IMR-90 (cell line): Measurements from ENCODE around the gene NAA35. TPM values are rescaled to one million over a fixed set of nuclear protein-coding genes. Genes with fewer than 3 reads are reported as not detected.

ENCODE experiments used
- ATAC-seq: fragments of 200-7000 bp; cut with Tn5 transposase; 2 replicates; pipeline ENCODE4 v1.9.1; 2020; ENCODE audit warnings: low read depth, mild to moderate bottlenecking, moderate library complexity
- BruUV-seq: library from RNA; stranded (reverse); fragments of 400-500 nt; replicated peaks from 2 replicates; lab custom pipeline; 2021; lab: Mats Ljungman, UMichigan
- CTCF ChIA-PET: fragments of 300-600 bp; formaldehyde crosslinking; extraction: SDS; loops from one replicate; lab custom pipeline; 2021; ENCODE audit warnings: antibody characterized with exemption; lab: Yijun Ruan, JAX
- POLR2A ChIA-PET: fragments of 300-600 bp; sonication (Branson Sonifier 250); formaldehyde crosslinking; loops from one replicate; lab custom pipeline; 2022; ENCODE audit warnings: antibody characterized with exemption; ENCODE audit not compliant: unreplicated experiment; lab: Charles Lee
- DNase-seq: peaks from one replicate; pipeline ENCODE4 v3.0.0; 2013
- H2AFZ ChIP-seq: replicated peaks from 2 replicates; pipeline ENCODE3; 2013; ENCODE audit warnings: low read length, mild to moderate bottlenecking; ENCODE audit not compliant: poor library complexity
- H2AK5ac ChIP-seq: 2 replicates; pipeline ENCODE4 v1.6.1; 2013; ENCODE audit warnings: low read depth, low read length, inconsistent platforms
- H2AK9ac ChIP-seq: replicated peaks from 2 replicates; pipeline ENCODE3; 2013; ENCODE audit warnings: mild to moderate bottlenecking, low read depth, low read length, moderate library complexity; ENCODE audit not compliant: poor library complexity
- H2BK120ac ChIP-seq: 2 replicates; pipeline ENCODE4 v1.6.1; 2013; ENCODE audit warnings: low read depth, low read length, inconsistent platforms
- H2BK15ac ChIP-seq: 3 replicates; pipeline ENCODE4 v1.6.1; 2013; ENCODE audit warnings: low read depth, low read length, inconsistent platforms
- H2BK20ac ChIP-seq: 2 replicates; pipeline ENCODE4 v1.6.1; 2013; ENCODE audit warnings: low read depth, mild to moderate bottlenecking, inconsistent platforms, low read length, moderate library complexity
- H2BK5ac ChIP-seq: 2 replicates; pipeline ENCODE4 v1.6.1; 2013; ENCODE audit warnings: mild to moderate bottlenecking, low read depth, low read length, inconsistent platforms; ENCODE audit not compliant: poor library complexity, severe bottlenecking
- H3K14ac ChIP-seq: replicated peaks from 2 replicates; pipeline ENCODE4 v1.6.1; 2013; ENCODE audit warnings: low read depth, low read length, inconsistent platforms
- H3K18ac ChIP-seq: 2 replicates; pipeline ENCODE4 v1.6.1; 2013; ENCODE audit warnings: low read depth, low read length, control low read depth
- H3K23ac ChIP-seq: 2 replicates; pipeline ENCODE4 v1.6.1; 2013; ENCODE audit warnings: low read depth, low read length, inconsistent platforms
- H3K27ac ChIP-seq: 2 replicates; pipeline ENCODE4 v1.5.1; 2013; ENCODE audit warnings: mild to moderate bottlenecking, control low read depth, low read length; ENCODE audit not compliant: insufficient read depth
- H3K27me3 ChIP-seq: 2 replicates; pipeline ENCODE4 v1.6.1; 2013; ENCODE audit warnings: low read length; ENCODE audit not compliant: control insufficient read depth, insufficient read depth
- H3K36me3 ChIP-seq: 2 replicates; pipeline ENCODE4 v1.6.1; 2013; ENCODE audit warnings: low read length, mixed read lengths; ENCODE audit not compliant: control insufficient read depth, insufficient read depth
- H3K4ac ChIP-seq: 2 replicates; pipeline ENCODE4 v1.6.1; 2013; ENCODE audit warnings: low read depth, low read length, inconsistent platforms
- H3K4me1 ChIP-seq: 2 replicates; pipeline ENCODE4 v1.6.1; 2013; ENCODE audit warnings: low read length, mixed read lengths; ENCODE audit not compliant: control insufficient read depth, insufficient read depth
- H3K4me2 ChIP-seq: 2 replicates; pipeline ENCODE4 v1.6.1; 2013; ENCODE audit warnings: low read depth, mild to moderate bottlenecking, control low read depth, low read length, moderate library complexity
- H3K4me3 ChIP-seq: 2 replicates; pipeline ENCODE4 v1.5.1; 2013; ENCODE audit warnings: low read depth, mild to moderate bottlenecking, control low read depth, low read length, moderate library complexity; ENCODE audit not compliant: insufficient read depth
- H3K56ac ChIP-seq: 2 replicates; pipeline ENCODE4 v1.6.1; 2013; ENCODE audit warnings: low read length, inconsistent platforms; ENCODE audit not compliant: insufficient read depth; ENCODE audit errors: extremely low read depth
- H3K79me1 ChIP-seq, 2 experiments: 2 replicates each; pipeline ENCODE4 v1.6.1; 2013; ENCODE audit warnings: low read length in 2 of 2, inconsistent platforms in 1 of 2, low read depth in 1 of 2
- H3K9ac ChIP-seq: 2 replicates; pipeline ENCODE4 v1.6.1; 2013; ENCODE audit warnings: low read depth, low read length, control low read depth
- H3K9me1 ChIP-seq: 2 replicates; pipeline ENCODE4 v1.6.1; 2013; ENCODE audit warnings: low read length, inconsistent platforms; ENCODE audit not compliant: insufficient read depth
- H3K9me3 ChIP-seq: 2 replicates; pipeline ENCODE4 v1.6.1; 2013; ENCODE audit warnings: low read length; ENCODE audit not compliant: control insufficient read depth, insufficient read depth
- H4K20me1 ChIP-seq: 2 replicates; pipeline ENCODE4 v1.6.1; 2013; ENCODE audit warnings: low read length, inconsistent platforms; ENCODE audit not compliant: insufficient read depth
- H4K5ac ChIP-seq: 2 replicates; pipeline ENCODE4 v1.6.1; 2013; ENCODE audit warnings: mild to moderate bottlenecking, low read depth, low read length, control low read depth
- H4K8ac ChIP-seq, 2 experiments: 2 replicates each; pipeline ENCODE4 v1.6.1; 2013; ENCODE audit warnings: low read depth in 2 of 2, low read length in 2 of 2, control low read depth in 1 of 2, inconsistent platforms in 1 of 2
- H4K91ac ChIP-seq: 2 replicates; pipeline ENCODE4 v1.6.1; 2013; ENCODE audit warnings: low read depth, low read length, inconsistent platforms; ENCODE audit not compliant: insufficient read depth
- MAFK ChIP-seq: IDR thresholded peaks from 2 replicates; pipeline ENCODE4 v1.6.1; 2012; ENCODE audit warnings: low read depth, low read length, improper control_type of control experiment
- MXI1 ChIP-seq: IDR thresholded peaks from 2 replicates; pipeline ENCODE4 v1.6.1; 2012; ENCODE audit warnings: low read depth, mild to moderate bottlenecking, low read length, moderate library complexity, borderline replicate concordance
- NFE2L2 ChIP-seq: fragments of 150-350 bp; IDR thresholded peaks from 2 replicates; pipeline ENCODE4 v1.6.1; 2016; ENCODE audit warnings: low read depth, mild to moderate bottlenecking, low read length
- WGBS, 2 experiments: methylation state at CpG; one replicate each; pipeline versions ENCODE4 v1.1.5 to v1.1.7; 2013; ENCODE audit warnings: missing lambda C conversion rate in 2 of 2; ENCODE audit not compliant: insufficient read length in 1 of 2; ENCODE audit errors: extremely low coverage in 2 of 2; 5-methylcytosine and 5-hydroxymethylcytosine counted together
- dilution Hi-C: fragments of 300-500 bp; cut with HindIII; formaldehyde crosslinking; loops from one replicate; pipeline ENCODE4 v1.14.3; 2018; ENCODE audit warnings: low sequenced_read_pairs; ENCODE audit not compliant: unreplicated experiment
- in situ Hi-C: fragments of 300-500 bp; cut with MboI; formaldehyde crosslinking; loops from 3 replicates; pipeline ENCODE4 v1.14.3; 2019; ENCODE audit warnings: low sequenced_read_pairs, inconsistent platforms, mixed read lengths
- intact Hi-C: fragments of 100-400 bp; cut with micrococcal nuclease; formaldehyde crosslinking; loops from 2 replicates; pipeline ENCODE4 v1.10.0; 2022
- polyA plus RNA-seq, 3 experiments: library from polyadenylated mRNA; depleted of rRNA; stranded (reverse); fragments of >200 nt; gene quantifications; 2 replicates each; pipeline ENCODE4 v1.2.3, GENCODE V29; 2012; ENCODE audit warnings: low replicate concordance in 1 of 3
- total RNA-seq: library from RNA; depleted of rRNA; stranded (reverse); fragments of >200 nt; gene quantifications from 2 replicates; pipeline ENCODE4 v1.2.3, GENCODE V29; 2012
- TF ChIP-seq, protein P1 (sequence below): fragments of 150-350 bp; IDR thresholded peaks from 2 replicates; pipeline ENCODE4 v1.6.1; 2017; ENCODE audit warnings: mild to moderate bottlenecking, antibody characterized with exemption, low read length, low read depth

The NAA35 gene
- total and polyA plus RNA-seq, 2 of the 4 experiments (the other 2 are of a cell fraction): 13.1 to 16.5 TPM

DNA sequence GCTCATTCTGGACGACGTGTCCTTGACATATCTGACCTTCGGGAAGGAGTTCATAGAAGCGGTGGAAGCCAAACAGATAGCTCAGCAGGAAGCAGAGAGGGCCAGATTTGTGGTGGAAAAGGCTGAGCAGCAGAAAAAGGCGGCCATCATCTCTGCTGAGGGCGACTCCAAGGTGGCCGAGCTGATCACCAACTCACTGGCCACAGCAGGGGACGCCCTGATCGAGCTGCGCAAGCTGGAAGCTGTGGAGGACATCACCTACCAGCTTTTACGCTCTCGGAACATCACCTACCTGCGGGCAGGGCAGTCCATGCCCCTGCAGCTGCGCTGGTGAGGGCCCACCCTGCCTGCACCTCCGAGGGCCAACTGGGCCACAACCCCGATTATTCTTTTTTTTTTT lies 41.6 kb upstream of the NAA35 start:
- dilution Hi-C loops (no loop called here), in situ Hi-C loops (no loop called here), intact Hi-C loops (loop anchor here (5.0 kb wide), 1 partner anchor 1502 kb away; no protein-coding TSS in a partner anchor)
- H4K8ac ChIP-seq: no peak overlapping the region
- no peaks in the 10 kb centered on the region for H3K9me3 ChIP-seq
- H3K18ac ChIP-seq: no peak overlapping the region
- no peak overlapping the region for H4K91ac ChIP-seq
- H2BK20ac ChIP-seq: no peak overlapping the region
- no peak overlapping the region for H3K27ac ChIP-seq
- ATAC-seq (no peak), DNase-seq (no peak)
- no peaks in the 10 kb centered on the region for H3K79me1 ChIP-seq
- no peak overlapping the region for H2BK120ac ChIP-seq
- WGBS, 2 experiments: 83% methylated on average over 12 of the region's 16 CpGs; no CpG with 5 or more reads in 1 of the 2 experiments
- H3K36me3 ChIP-seq: no peaks in the 10 kb centered on the region
- H3K27me3 ChIP-seq: no peaks in the 10 kb centered on the region; the same call in 1 of the 2 replicates
- H3K14ac ChIP-seq: no peak overlapping the region
- no peak overlapping the region for H2AK9ac ChIP-seq
- POLR2A ChIA-PET: no interaction called here
- no peaks in the 10 kb centered on the region for H3K9me1 ChIP-seq
- H3K4me1 ChIP-seq: no peaks in the 10 kb centered on the region
- H3K4me3 ChIP-seq: no peak overlapping the region
- CTCF ChIA-PET: interaction anchor here (1.0 kb wide), 1 partner anchor 75 kb away, joined by 3 read pairs; no protein-coding TSS in a partner anchor
- no peak overlapping the region for H2BK5ac ChIP-seq
- no peak overlapping the region for H4K5ac ChIP-seq
- H2AK5ac ChIP-seq: no peak overlapping the region
- no peak overlapping the region for H2AFZ ChIP-seq
- no peak overlapping the region for H3K9ac ChIP-seq
- no peak overlapping the region for H3K23ac ChIP-seq
- H2BK15ac ChIP-seq: no peak overlapping the region
- H3K4me2 ChIP-seq: no peak overlapping the region
- TF ChIP-seq MXI1: no peak
- TF ChIP-seq MAFK: no peak
- TF ChIP-seq, protein P1, sequence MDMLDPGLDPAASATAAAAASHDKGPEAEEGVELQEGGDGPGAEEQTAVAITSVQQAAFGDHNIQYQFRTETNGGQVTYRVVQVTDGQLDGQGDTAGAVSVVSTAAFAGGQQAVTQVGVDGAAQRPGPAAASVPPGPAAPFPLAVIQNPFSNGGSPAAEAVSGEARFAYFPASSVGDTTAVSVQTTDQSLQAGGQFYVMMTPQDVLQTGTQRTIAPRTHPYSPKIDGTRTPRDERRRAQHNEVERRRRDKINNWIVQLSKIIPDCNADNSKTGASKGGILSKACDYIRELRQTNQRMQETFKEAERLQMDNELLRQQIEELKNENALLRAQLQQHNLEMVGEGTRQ: no peak
- no peak for TF ChIP-seq NFE2L2
- no peak overlapping the region for H3K4ac ChIP-seq
- no peak overlapping the region for H3K56ac ChIP-seq
- no TSS peak for BruUV-seq
- H4K20me1 ChIP-seq: no peaks in the 10 kb centered on the region
